ENCODE measurements around the gene ZBTB7C. TPM values are rescaled to one million over a fixed set of nuclear protein-coding genes. Genes with fewer than 3 reads are reported as not detected.

ZBTB7C gene
- total RNA-seq, 1 donor from 2014 or later, result 0.57 TPM

GRCh38 chr18:48218285-48219022 lies 190.7 kb downstream of the ZBTB7C start:
- Mint-ChIP-seq H3K9me3 (ENCODE audit: low read depth) (peaks cover 3% of the 10 kb centered on the region), H3K36me3 (ENCODE audit: insufficient read depth) (no peaks in the 10 kb centered on the region), H3K27me3 (no peaks in the 10 kb centered on the region), H3K4me3 (ENCODE audit: low read depth) (no peak overlapping the region), H3K4me1 (ENCODE audit: low read depth) (peaks cover 6% of the 10 kb centered on the region), H3K27ac (no peak overlapping the region)
- no peak for TF ChIP-seq CTCF (IDR thresholded peaks at IDR 0.05; ENCODE audit: unreplicated experiment)
- no peak for DNase-seq (ENCODE audit: low spot score, unreplicated experiment)

- no peak overlapping the region for H3K4me3 Mint-ChIP-seq (ENCODE audit: low read depth)
- no peaks in the 10 kb centered on the region for H3K27me3 Mint-ChIP-seq
- no peak overlapping the region for H3K27ac Mint-ChIP-seq
- peaks cover 7% of the 10 kb centered on the region for H3K9me3 Mint-ChIP-seq (ENCODE audit: low read depth)
- no peaks in the 10 kb centered on the region for H3K36me3 Mint-ChIP-seq (ENCODE audit: insufficient read depth)
- peaks cover 6% of the 10 kb centered on the region for H3K4me1 Mint-ChIP-seq (ENCODE audit: low read depth)
- DNase-seq (ENCODE audit: low spot score, unreplicated experiment), result no peak
- no peak for TF ChIP-seq CTCF (IDR thresholded peaks at IDR 0.05; ENCODE audit: unreplicated experiment)
Observed at GRCh38 chr18:48217258-48218250, 191.6 kb downstream of the ZBTB7C start.

- TF ChIP-seq CTCF (IDR thresholded peaks at IDR 0.05; ENCODE audit: unreplicated experiment), result no peak
- H3K27me3 Mint-ChIP-seq, result no peaks in the 10 kb centered on the region
Observed at GRCh38 chr18:48216639-48217257, 192.4 kb downstream of the ZBTB7C start.

GRCh38 chr18:48215876-48216638 lies 193.1 kb downstream of the ZBTB7C start:
- no peak overlapping the region for H3K4me3 Mint-ChIP-seq (ENCODE audit: low read depth)
- H3K4me1 Mint-ChIP-seq (ENCODE audit: low read depth), result peaks cover 6% of the 10 kb centered on the region
- DNase-seq (ENCODE audit: low spot score, unreplicated experiment), result no peak
- H3K36me3 Mint-ChIP-seq (ENCODE audit: insufficient read depth), result no peaks in the 10 kb centered on the region
- H3K27ac Mint-ChIP-seq, result no peak overlapping the region
- no peaks in the 10 kb centered on the region for H3K27me3 Mint-ChIP-seq
- no peak for TF ChIP-seq CTCF (IDR thresholded peaks at IDR 0.05; ENCODE audit: unreplicated experiment)
- peaks cover 14% of the 10 kb centered on the region for H3K9me3 Mint-ChIP-seq (ENCODE audit: low read depth)

More at GRCh38 chr18:48216639-48217257, 192.4 kb downstream of the ZBTB7C start:
- peak overlapping the region; percentile 67 for H3K27ac Mint-ChIP-seq
- no peaks in the 10 kb centered on the region for H3K36me3 Mint-ChIP-seq (ENCODE audit: insufficient read depth)
- H3K9me3 Mint-ChIP-seq (ENCODE audit: low read depth), result peaks cover 7% of the 10 kb centered on the region
- DNase-seq (ENCODE audit: low spot score, unreplicated experiment), result no peak
- H3K4me3 Mint-ChIP-seq (ENCODE audit: low read depth), result no peak overlapping the region
- H3K4me1 Mint-ChIP-seq (ENCODE audit: low read depth), result peaks cover 6% of the 10 kb centered on the region

Measured in progenitor cell of endocrine pancreas (in vitro differentiated cells).